ENCODE data around the gene LYPD8. TPM values are rescaled to one million over a fixed set of nuclear protein-coding genes. Genes with fewer than 3 reads are reported as not detected.
A peak's percentile ranks its signal among the peaks of the same experiment; 100 is the strongest.

Gene LYPD8
- total RNA-seq, 1 donor from 2014 or later: not detected

- TF ChIP-seq CTCF (IDR thresholded peaks at IDR 0.05): no peak
- TF ChIP-seq EZH2phosphoT487 (IDR thresholded peaks at IDR 0.05): no peak
- TF ChIP-seq EZH2 (IDR thresholded peaks at IDR 0.05): no peak
- peaks cover 43% of the 10 kb centered on the region for H3K9me3 Mint-ChIP-seq
Measured at GRCh38 chr1:248714248-248714647, 41.3 kb downstream of the LYPD8 start.

DNA sequence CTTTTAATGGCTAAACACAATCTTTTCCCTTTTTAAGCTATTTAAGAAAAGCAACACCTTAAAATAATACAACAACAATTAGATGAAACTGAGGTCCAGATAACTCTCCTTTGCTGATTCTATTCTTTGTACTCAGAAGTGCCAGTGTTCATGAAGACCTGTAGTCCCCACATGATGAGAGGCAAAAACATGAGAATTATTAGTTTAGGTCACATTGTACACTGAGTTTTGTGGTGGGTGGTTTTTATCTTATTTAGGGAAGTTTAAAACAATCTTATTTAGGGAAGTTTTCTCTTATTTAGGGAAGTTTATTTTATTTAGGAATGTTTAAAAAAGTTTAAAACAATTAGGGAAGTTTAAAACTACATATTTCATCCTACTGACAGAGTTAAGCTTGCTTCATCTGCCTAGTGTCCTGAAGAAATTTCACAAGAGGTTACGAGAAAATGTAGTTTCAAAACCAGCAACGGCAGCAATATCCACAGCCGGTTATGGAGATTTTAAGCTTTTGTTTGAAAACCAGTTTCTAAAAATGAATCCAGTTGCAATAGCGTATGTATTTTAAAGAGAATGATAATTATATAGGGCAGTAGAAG, 45.2 kb downstream of the LYPD8 start:
- Histone ChIP-seq H4K20me1 (ENCODE audit: low read depth) (no peaks in the 10 kb centered on the region), H3F3A (ENCODE audit: low read depth) (no peaks in the 10 kb centered on the region), H3K9ac (no peak overlapping the region), H3K79me2 (ENCODE audit: low read depth) (no peaks in the 10 kb centered on the region), H3K27ac (no peak overlapping the region), H2AFZ (replicated peaks) (no peak overlapping the region), H3K4me1 (no peaks in the 10 kb centered on the region), H3K9me3 (ENCODE audit: low read depth) (peaks cover 10% of the 10 kb centered on the region), H3K4me3 (no peak overlapping the region), H3K27me3 (no peaks in the 10 kb centered on the region), H3K36me3 (no peaks in the 10 kb centered on the region), H3K4me2 (no peak overlapping the region)
- peaks cover 45% of the 10 kb centered on the region for H3K9me3 Mint-ChIP-seq
- no peak for DNase-seq (ENCODE audit: low spot score)
- peaks cover 5% of the 10 kb centered on the region for H3K27me3 Mint-ChIP-seq (ENCODE audit: insufficient read depth, low read depth)
- H3K36me3 Mint-ChIP-seq: no peaks in the 10 kb centered on the region
- H3K4me1 Mint-ChIP-seq: no peaks in the 10 kb centered on the region
- H3K27ac Mint-ChIP-seq: no peak overlapping the region
- H3K4me3 Mint-ChIP-seq: no peak overlapping the region
- TF ChIP-seq CTCF (IDR thresholded peaks at IDR 0.05): no peak
- TF ChIP-seq EZH2phosphoT487 (IDR thresholded peaks at IDR 0.05): no peak
- TF ChIP-seq EZH2 (IDR thresholded peaks at IDR 0.05): no peak

More at GRCh38 chr1:248714248-248714647, 41.3 kb downstream of the LYPD8 start:
- no peaks in the 10 kb centered on the region for H3K4me1 Mint-ChIP-seq
- no peaks in the 10 kb centered on the region for H3K79me2 ChIP-seq (ENCODE audit: low read depth)
- no peaks in the 10 kb centered on the region for H4K20me1 ChIP-seq (ENCODE audit: low read depth)
- peaks cover 25% of the 10 kb centered on the region for H3K9me3 ChIP-seq (ENCODE audit: low read depth)
- no peak overlapping the region for H3K4me3 ChIP-seq
- H2AFZ ChIP-seq (replicated peaks): no peak overlapping the region
- no peak overlapping the region for H3K4me2 ChIP-seq
- no peak overlapping the region for H3K4me3 Mint-ChIP-seq
- H3K36me3 ChIP-seq: no peaks in the 10 kb centered on the region
- H3F3A ChIP-seq (ENCODE audit: low read depth): no peaks in the 10 kb centered on the region
- peak; percentile 32 for DNase-seq (ENCODE audit: low spot score)
- no peak overlapping the region for H3K9ac ChIP-seq
- no peaks in the 10 kb centered on the region for H3K36me3 Mint-ChIP-seq
- no peak overlapping the region for H3K27ac Mint-ChIP-seq
- H3K27ac ChIP-seq: no peak overlapping the region
- no peaks in the 10 kb centered on the region for H3K4me1 ChIP-seq
- no peaks in the 10 kb centered on the region for H3K27me3 ChIP-seq
- H3K27me3 Mint-ChIP-seq (ENCODE audit: insufficient read depth, low read depth): peaks cover 2% of the 10 kb centered on the region

DNA sequence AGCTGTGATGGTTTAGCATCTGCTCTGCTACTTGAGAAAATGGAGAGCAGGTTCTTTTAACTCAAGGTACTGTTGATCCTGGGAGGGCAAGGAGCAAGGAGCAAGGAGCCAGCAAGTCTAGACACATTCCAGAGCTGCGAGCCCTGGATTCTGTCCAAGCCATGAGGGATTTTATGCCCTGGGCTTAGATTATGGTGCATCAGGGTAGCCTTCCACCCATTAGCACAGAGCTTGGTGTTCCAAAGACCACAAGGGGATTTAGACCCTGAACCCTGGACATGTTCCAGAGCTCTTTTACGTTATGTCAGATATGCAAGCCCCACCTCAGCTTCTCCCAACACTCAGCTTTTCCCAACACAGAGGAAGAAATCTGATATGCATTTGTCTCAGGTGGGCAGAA, 51.0 kb downstream of the LYPD8 start:
- Histone ChIP-seq H3K4me3 (no peak overlapping the region), H3K4me1 (no peaks in the 10 kb centered on the region), H3K27me3 (no peaks in the 10 kb centered on the region), H3K9ac (no peak overlapping the region), H4K20me1 (ENCODE audit: low read depth) (no peaks in the 10 kb centered on the region), H3F3A (ENCODE audit: low read depth) (no peaks in the 10 kb centered on the region), H3K9me3 (ENCODE audit: low read depth) (peaks cover 23% of the 10 kb centered on the region), H3K79me2 (ENCODE audit: low read depth) (no peaks in the 10 kb centered on the region), H3K4me2 (no peak overlapping the region), H3K27ac (no peak overlapping the region), H2AFZ (replicated peaks) (no peak overlapping the region), H3K36me3 (no peaks in the 10 kb centered on the region)
- H3K36me3 Mint-ChIP-seq: no peaks in the 10 kb centered on the region
- H3K27ac Mint-ChIP-seq: no peak overlapping the region
- no peaks in the 10 kb centered on the region for H3K4me1 Mint-ChIP-seq
- no peak for DNase-seq (ENCODE audit: low spot score)
- peaks cover 29% of the 10 kb centered on the region for H3K9me3 Mint-ChIP-seq
- no peak for TF ChIP-seq EZH2phosphoT487 (IDR thresholded peaks at IDR 0.05)
- TF ChIP-seq CTCF (IDR thresholded peaks at IDR 0.05): no peak
- no peak for TF ChIP-seq EZH2 (IDR thresholded peaks at IDR 0.05)
- no peak overlapping the region for H3K4me3 Mint-ChIP-seq
- peaks cover 3% of the 10 kb centered on the region for H3K27me3 Mint-ChIP-seq (ENCODE audit: insufficient read depth, low read depth)

All from neural progenitor cell (in vitro differentiated cells).